ENCODE results near the gene ACTR2. TPM values are rescaled to one million over a fixed set of nuclear protein-coding genes. Genes with fewer than 3 reads are reported as not detected.

ACTR2 gene
- total and polyA plus RNA-seq, 9 of the 15 experiments (the other 6 are each of a cell fraction or from before 2014, with no cell fraction given) = 47.3 to 239 (median 108) TPM

DNA sequence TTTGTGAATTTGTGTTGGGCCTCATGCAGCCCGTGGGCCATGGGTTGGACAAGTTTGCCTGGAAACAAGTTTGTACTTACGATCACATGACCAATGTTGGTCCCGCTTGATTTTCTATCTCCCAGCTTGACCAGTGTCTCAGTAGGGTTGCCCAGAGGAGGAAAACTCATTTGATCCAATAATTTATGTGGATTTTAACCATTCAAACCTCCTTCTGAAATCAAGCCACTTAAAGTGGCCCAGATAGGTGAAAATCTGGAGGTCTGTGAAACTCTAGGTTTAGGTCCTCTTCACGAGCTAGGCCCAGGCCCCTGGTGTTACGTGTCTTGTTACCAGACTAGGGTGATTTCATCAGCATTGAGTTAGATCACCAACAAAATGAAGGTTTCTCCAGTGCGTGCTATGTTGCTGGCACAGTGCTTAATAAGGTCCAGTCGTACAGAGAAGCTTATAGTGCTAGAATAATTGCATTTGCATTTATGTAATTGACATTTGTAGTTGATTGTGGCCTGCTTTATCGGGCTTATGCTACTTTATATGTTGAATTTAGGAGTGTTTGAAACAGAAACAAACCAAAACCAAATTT, 4.4 kb downstream of the ACTR2 start (continued):
- TF ChIP-seq ELF4 (CRISPR knock-in tag; IDR thresholded peaks at IDR 0.05) = no peak
- TF ChIP-seq MTA2 (IDR thresholded peaks at IDR 0.05; ENCODE audit: low read depth) = no peak
- TF ChIP-seq RBBP5 (IDR thresholded peaks at IDR 0.05; ENCODE audit: borderline replicate concordance, insufficient read depth, low read length, poor library complexity, severe bottlenecking) = no peak
- peak; percentile 45; the same call in 1 of the 2 replicates for TF ChIP-seq SMAD3 (CRISPR knock-in tag; conservative IDR thresholded peaks at IDR 0.05)
- TF ChIP-seq ZNF644 (tag; IDR thresholded peaks at IDR 0.05; ENCODE audit: low read depth) = no peak
- TF ChIP-seq DMBX1 (CRISPR knock-in tag; IDR thresholded peaks at IDR 0.05; ENCODE audit: borderline replicate concordance) = peak; percentile 76; the same call in 1 of the 2 replicates
- TF ChIP-seq SMARCA5 (IDR thresholded peaks at IDR 0.05) = no peak
- peak; percentile 82 for TF ChIP-seq BACH1 (tag; IDR thresholded peaks at IDR 0.05)
- TF ChIP-seq, protein P1, sequence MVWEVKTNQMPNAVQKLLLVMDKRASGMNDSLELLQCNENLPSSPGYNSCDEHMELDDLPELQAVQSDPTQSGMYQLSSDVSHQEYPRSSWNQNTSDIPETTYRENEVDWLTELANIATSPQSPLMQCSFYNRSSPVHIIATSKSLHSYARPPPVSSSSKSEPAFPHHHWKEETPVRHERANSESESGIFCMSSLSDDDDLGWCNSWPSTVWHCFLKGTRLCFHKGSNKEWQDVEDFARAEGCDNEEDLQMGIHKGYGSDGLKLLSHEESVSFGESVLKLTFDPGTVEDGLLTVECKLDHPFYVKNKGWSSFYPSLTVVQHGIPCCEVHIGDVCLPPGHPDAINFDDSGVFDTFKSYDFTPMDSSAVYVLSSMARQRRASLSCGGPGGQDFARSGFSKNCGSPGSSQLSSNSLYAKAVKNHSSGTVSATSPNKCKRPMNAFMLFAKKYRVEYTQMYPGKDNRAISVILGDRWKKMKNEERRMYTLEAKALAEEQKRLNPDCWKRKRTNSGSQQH (CRISPR knock-in tag; IDR thresholded peaks at IDR 0.05) = no peak
- TF ChIP-seq ZC3H11A (IDR thresholded peaks at IDR 0.05; ENCODE audit: low read depth, low read length) = no peak
- TF ChIP-seq MED1 (CRISPR knock-in tag; IDR thresholded peaks at IDR 0.05; ENCODE audit: borderline replicate concordance) = no peak
- no peak for TF ChIP-seq NEUROD1 (IDR thresholded peaks at IDR 0.05; ENCODE audit: borderline replicate concordance, low read depth, low read length, partially characterized antibody)
- no peak for TF ChIP-seq SLC30A9 (CRISPR knock-in tag; IDR thresholded peaks at IDR 0.05)
- 0 out of 2 replicates have a peak, but pooled peaks have one; percentile 24 for TF ChIP-seq BCL6 (CRISPR knock-in tag; IDR thresholded peaks at IDR 0.05)
- no peak for TF ChIP-seq HSF4 (CRISPR knock-in tag; IDR thresholded peaks at IDR 0.05; ENCODE audit: borderline replicate concordance)
- TF ChIP-seq BRD9 (IDR thresholded peaks at IDR 0.05; ENCODE audit: low read depth, partially characterized antibody) = no peak
- TF ChIP-seq SAP30 (IDR thresholded peaks at IDR 0.05; ENCODE audit: borderline replicate concordance, insufficient read depth, low read depth, low read length, poor library complexity, severe bottlenecking) = no peak
- 0 out of 4 replicates have a peak, but pooled peaks of 1 of the 2 experiments have one; percentile 13 for TF ChIP-seq NRF1 (conservative IDR thresholded peaks at IDR 0.05 in 1 of 2, IDR thresholded peaks at IDR 0.05 in 1 of 2)
- no peak for TF ChIP-seq SETDB1 (IDR thresholded peaks at IDR 0.05; ENCODE audit: low read length)
- TF ChIP-seq TAF9B (IDR thresholded peaks at IDR 0.05; ENCODE audit: partially characterized antibody) = no peak
- no peak for TF ChIP-seq HNRNPUL1 (IDR thresholded peaks at IDR 0.05; ENCODE audit: low read length)
- no peak for TF ChIP-seq ZNF347 (CRISPR knock-in tag; IDR thresholded peaks at IDR 0.05; ENCODE audit: low read depth)
- TF ChIP-seq SIRT6 (IDR thresholded peaks at IDR 0.05; ENCODE audit: low read depth, low read length) = no peak
- TF ChIP-seq ARHGAP35 (IDR thresholded peaks at IDR 0.05; ENCODE audit: partially characterized antibody) = no peak
- 0 out of 2 replicates have a peak, but pooled peaks have one; percentile 27 for TF ChIP-seq CREB1 (IDR thresholded peaks at IDR 0.05)
- TF ChIP-seq CREB1 (CRISPR knock-in tag; IDR thresholded peaks at IDR 0.05) = no peak

Data from K562 (cell line).